DOHH2 (cell line): ENCODE data around the gene CLEC14A.

Source experiments
- CTCF ChIP-seq: fragments of 200-600 bp; sonication (generic); IDR thresholded peaks from one replicate; pipeline ENCODE4 v1.5.1; 2014; ENCODE audit warnings: antibody characterized with exemption, mild to moderate bottlenecking, low read depth, low read length; ENCODE audit not compliant: poor library complexity, severe bottlenecking
- EZH2phosphoT487 ChIP-seq: fragments of 200-600 bp; sonication (generic); IDR thresholded peaks from 2 replicates; pipeline ENCODE4 v1.6.1; 2017; ENCODE audit warnings: borderline replicate concordance, mild to moderate bottlenecking, antibody characterized with exemption, low read length, moderate library complexity, mixed read lengths

GRCh38 chr14:38210587-38211216, 45.2 kb downstream of the CLEC14A start:
- no peak for TF ChIP-seq CTCF
- no peak for TF ChIP-seq EZH2phosphoT487
